Peyer's patch (tissue), 4 donors: ENCODE measurements around the gene CRY2.

Experiments
- POLR2A ChIP-seq, 2 donors: fragments of 450-650 bp; IDR thresholded peaks; one replicate each; pipeline ENCODE4 v1.5.1; 2017; ENCODE audit warnings: antibody characterized with exemption in 2 of 2, mild to moderate bottlenecking in 2 of 2, moderate library complexity in 2 of 2
- TF ChIP-seq, protein P1 (sequence below), 6 experiments: fragments of 450-650 bp in 4 of 6; fragments of 200-600 bp in 2 of 6; sonication (generic) in 1 of 6; IDR thresholded peaks; one replicate each; pipeline ENCODE4 v1.5.1; 2017 to 2019; ENCODE audit warnings: antibody characterized with exemption in 6 of 6, mild to moderate bottlenecking in 3 of 6, moderate library complexity in 1 of 6

DNA sequence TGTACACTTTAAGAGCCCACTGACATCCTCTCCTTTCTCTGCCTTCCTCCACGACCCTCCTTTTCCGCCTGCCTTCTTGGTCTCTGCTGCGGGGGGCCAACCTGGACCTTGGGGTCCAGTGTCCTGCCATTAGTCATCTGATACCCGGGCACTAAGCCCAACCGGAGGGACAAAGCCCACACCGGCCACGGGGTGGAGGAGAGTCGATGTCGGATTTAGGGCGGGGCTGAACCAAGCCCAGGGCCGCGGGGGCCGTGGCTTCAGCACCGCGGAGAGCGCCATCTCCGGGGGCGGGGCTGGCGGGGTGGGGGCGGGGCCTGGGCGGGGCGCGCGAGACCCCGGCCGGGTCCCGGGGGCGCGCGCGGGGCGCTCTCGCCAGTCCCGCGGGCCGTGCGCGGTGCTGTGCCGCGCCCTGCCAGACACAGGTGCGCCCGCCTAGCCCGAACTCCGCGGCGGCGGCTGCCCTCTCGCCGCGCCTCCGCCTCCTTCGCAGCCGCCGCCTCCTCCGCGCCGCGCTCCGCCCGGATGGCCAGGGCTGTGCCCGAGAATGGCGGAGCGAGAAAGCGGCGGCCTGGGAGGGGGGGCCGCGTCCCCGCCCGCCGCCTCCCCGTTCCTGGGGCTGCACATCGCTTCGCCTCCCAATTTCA lies 38.1 kb downstream of the CRY2 start, which contains the start of gene MAPK8IP1:
- TF ChIP-seq, protein P1, sequence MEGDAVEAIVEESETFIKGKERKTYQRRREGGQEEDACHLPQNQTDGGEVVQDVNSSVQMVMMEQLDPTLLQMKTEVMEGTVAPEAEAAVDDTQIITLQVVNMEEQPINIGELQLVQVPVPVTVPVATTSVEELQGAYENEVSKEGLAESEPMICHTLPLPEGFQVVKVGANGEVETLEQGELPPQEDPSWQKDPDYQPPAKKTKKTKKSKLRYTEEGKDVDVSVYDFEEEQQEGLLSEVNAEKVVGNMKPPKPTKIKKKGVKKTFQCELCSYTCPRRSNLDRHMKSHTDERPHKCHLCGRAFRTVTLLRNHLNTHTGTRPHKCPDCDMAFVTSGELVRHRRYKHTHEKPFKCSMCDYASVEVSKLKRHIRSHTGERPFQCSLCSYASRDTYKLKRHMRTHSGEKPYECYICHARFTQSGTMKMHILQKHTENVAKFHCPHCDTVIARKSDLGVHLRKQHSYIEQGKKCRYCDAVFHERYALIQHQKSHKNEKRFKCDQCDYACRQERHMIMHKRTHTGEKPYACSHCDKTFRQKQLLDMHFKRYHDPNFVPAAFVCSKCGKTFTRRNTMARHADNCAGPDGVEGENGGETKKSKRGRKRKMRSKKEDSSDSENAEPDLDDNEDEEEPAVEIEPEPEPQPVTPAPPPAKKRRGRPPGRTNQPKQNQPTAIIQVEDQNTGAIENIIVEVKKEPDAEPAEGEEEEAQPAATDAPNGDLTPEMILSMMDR (IDR thresholded peaks at IDR 0.05) = no peak
- TF ChIP-seq POLR2A (IDR thresholded peaks at IDR 0.05) = no peak
